Activated B cell treated with CpG ODN at 0.5 μM for 24 hours (primary cell): ENCODE measurements around the gene PTER. TPM values are rescaled to one million over a fixed set of nuclear protein-coding genes. Genes with fewer than 3 reads are reported as not detected.

Source experiments
- ATAC-seq: fragments of 200-7000 bp; cut with Tn5 transposase; one replicate; pipeline ENCODE4 v1.10.0; 2021; ENCODE audit warnings: low read depth, mild to moderate bottlenecking, moderate library complexity
- CTCF ChIA-PET: fragments of 350-600 bp; sonication (Branson Sonifier 250); formaldehyde crosslinking; loops from one replicate; lab custom pipeline; 2021; ENCODE audit warnings: antibody characterized with exemption; lab: Charles Lee
- POLR2A ChIA-PET: fragments of 350-600 bp; sonication (Branson Sonifier 250); formaldehyde crosslinking; loops from one replicate; lab custom pipeline; 2021; ENCODE audit warnings: antibody characterized with exemption; lab: Charles Lee
- DNase-seq: peaks from one replicate; pipeline ENCODE4 v3.0.0; 2022
- H3K27ac Mint-ChIP-seq: one replicate; pipeline ENCODE4 v1.8.0; 2020; ENCODE audit warnings: mixed read lengths
- H3K27me3 Mint-ChIP-seq: one replicate; pipeline ENCODE4 v1.8.0; 2021; ENCODE audit warnings: mixed read lengths
- H3K36me3 Mint-ChIP-seq: one replicate; pipeline ENCODE4 v1.8.0; 2021; ENCODE audit warnings: low read depth, mixed read lengths
- H3K4me1 Mint-ChIP-seq: one replicate; pipeline ENCODE4 v1.8.0; 2021; ENCODE audit warnings: mixed read lengths
- H3K4me3 Mint-ChIP-seq: one replicate; pipeline ENCODE4 v1.8.0; 2020; ENCODE audit warnings: mild to moderate bottlenecking, mixed read lengths
- H3K9me3 Mint-ChIP-seq: one replicate; pipeline ENCODE4 v1.8.0; 2020; ENCODE audit warnings: mixed read lengths
- intact Hi-C: fragments of 100-400 bp; cut with micrococcal nuclease; formaldehyde crosslinking; loops from one replicate; pipeline ENCODE4 v1.15.1; 2024
- total RNA-seq: library from RNA; stranded (reverse); gene quantifications from 2 replicates; pipeline ENCODE4 v1.2.3, GENCODE V29; 2022
- TF ChIP-seq, protein P1 (sequence below): fragments of 200-600 bp; IDR thresholded peaks from one replicate; pipeline ENCODE4 v1.8.0; 2022; ENCODE audit warnings: antibody characterized with exemption, mild to moderate bottlenecking

The PTER gene
- total RNA-seq, 1 donor from 2014 or later = 14.9 TPM

- ChIA-PET CTCF (no interaction called here), POLR2A (no interaction called here)
- no peak for ATAC-seq
Observed at GRCh38 chr10:16466001-16466400, 29.2 kb downstream of the PTER start.

GRCh38 chr10:16470747-16471146 is 33.9 kb downstream of the PTER start:
- H3K27me3 Mint-ChIP-seq = no peaks in the 10 kb centered on the region
- TF ChIP-seq, protein P1, sequence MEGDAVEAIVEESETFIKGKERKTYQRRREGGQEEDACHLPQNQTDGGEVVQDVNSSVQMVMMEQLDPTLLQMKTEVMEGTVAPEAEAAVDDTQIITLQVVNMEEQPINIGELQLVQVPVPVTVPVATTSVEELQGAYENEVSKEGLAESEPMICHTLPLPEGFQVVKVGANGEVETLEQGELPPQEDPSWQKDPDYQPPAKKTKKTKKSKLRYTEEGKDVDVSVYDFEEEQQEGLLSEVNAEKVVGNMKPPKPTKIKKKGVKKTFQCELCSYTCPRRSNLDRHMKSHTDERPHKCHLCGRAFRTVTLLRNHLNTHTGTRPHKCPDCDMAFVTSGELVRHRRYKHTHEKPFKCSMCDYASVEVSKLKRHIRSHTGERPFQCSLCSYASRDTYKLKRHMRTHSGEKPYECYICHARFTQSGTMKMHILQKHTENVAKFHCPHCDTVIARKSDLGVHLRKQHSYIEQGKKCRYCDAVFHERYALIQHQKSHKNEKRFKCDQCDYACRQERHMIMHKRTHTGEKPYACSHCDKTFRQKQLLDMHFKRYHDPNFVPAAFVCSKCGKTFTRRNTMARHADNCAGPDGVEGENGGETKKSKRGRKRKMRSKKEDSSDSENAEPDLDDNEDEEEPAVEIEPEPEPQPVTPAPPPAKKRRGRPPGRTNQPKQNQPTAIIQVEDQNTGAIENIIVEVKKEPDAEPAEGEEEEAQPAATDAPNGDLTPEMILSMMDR = no peak
- H3K4me3 Mint-ChIP-seq = no peak overlapping the region
- no peaks in the 10 kb centered on the region for H3K9me3 Mint-ChIP-seq
- H3K27ac Mint-ChIP-seq = no peak overlapping the region
- DNase-seq = no peak
- peaks cover 10% of the 10 kb centered on the region for H3K4me1 Mint-ChIP-seq
- peaks cover 18% of the 10 kb centered on the region for H3K36me3 Mint-ChIP-seq
- ChIA-PET CTCF (no interaction called here), POLR2A (no interaction called here)
- ATAC-seq = no peak
- intact Hi-C loops = no loop called here

More at GRCh38 chr10:16466001-16466400, 29.2 kb downstream of the PTER start:
- intact Hi-C loops = no loop called here
- no peak for DNase-seq
- Mint-ChIP-seq H3K9me3 (no peaks in the 10 kb centered on the region), H3K4me1 (peaks cover 9% of the 10 kb centered on the region), H3K27ac (no peak overlapping the region), H3K36me3 (peaks cover 28% of the 10 kb centered on the region), H3K27me3 (no peaks in the 10 kb centered on the region), H3K4me3 (no peak overlapping the region)
- TF ChIP-seq, protein P1 = no peak

DNA sequence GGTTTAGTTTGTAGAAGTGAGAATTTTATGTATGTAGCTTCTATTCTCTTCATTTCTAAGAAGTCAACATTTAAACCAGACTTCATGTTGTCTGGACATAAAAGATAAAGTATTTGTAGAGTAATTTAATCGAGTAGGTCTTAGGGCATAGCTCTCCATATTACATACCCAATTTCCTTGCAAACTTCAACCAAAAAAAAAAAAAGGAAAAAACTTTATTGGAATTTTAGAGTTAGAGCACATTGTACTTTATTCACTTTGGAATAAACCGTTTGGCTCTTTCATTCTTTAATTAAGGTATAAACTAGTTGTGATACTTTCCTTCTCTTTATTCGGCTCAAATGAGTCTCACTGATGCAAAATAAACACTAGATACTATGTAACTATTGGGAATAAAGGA is 36.0 kb downstream of the PTER start:
- TF ChIP-seq, protein P1 = no peak
- Mint-ChIP-seq H3K4me1 (peaks cover 10% of the 10 kb centered on the region), H3K4me3 (no peak overlapping the region), H3K27me3 (no peaks in the 10 kb centered on the region), H3K27ac (no peak overlapping the region), H3K9me3 (no peaks in the 10 kb centered on the region), H3K36me3 (peaks cover 19% of the 10 kb centered on the region)
- intact Hi-C loops = no loop called here
- DNase-seq (no peak), ATAC-seq (no peak)
- CTCF ChIA-PET = no interaction called here
- POLR2A ChIA-PET = no interaction called here

GRCh38 chr10:16477757-16478156 is 40.9 kb downstream of the PTER start:
- no peak for DNase-seq
- H3K27me3 Mint-ChIP-seq = no peaks in the 10 kb centered on the region

DNA sequence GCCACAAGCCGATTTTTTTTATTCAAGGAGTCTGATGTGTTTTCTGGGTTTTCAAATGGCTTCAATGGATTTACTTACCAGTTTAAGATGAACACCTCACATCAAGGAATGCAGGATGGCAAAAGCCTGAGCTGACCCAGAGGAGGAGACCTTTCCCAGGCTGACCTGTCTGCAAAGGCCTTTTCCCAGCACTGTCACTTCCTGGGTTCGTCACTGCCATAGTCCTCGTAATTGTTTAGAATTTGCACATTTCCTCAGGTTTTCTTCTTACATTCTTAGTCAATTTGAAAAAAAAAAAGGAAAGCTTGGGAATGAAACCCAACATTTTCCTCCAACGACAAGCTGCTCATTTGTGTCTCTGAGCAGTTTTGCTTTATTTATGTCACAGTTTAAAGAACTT is 42.0 kb downstream of the PTER start:
- POLR2A ChIA-PET = no interaction called here
- TF ChIP-seq, protein P1 = no peak
- peaks cover 13% of the 10 kb centered on the region for H3K36me3 Mint-ChIP-seq
- H3K4me3 Mint-ChIP-seq = no peak overlapping the region
- no peaks in the 10 kb centered on the region for H3K4me1 Mint-ChIP-seq
- H3K9me3 Mint-ChIP-seq = no peaks in the 10 kb centered on the region
- H3K27me3 Mint-ChIP-seq = no peaks in the 10 kb centered on the region
- DNase-seq = no peak
- intact Hi-C loops = no loop called here
- no peak overlapping the region for H3K27ac Mint-ChIP-seq
- ATAC-seq = no peak
- CTCF ChIA-PET = no interaction called here

More at GRCh38 chr10:16477757-16478156, 40.9 kb downstream of the PTER start:
- TF ChIP-seq, protein P1 = no peak
- no peak for ATAC-seq
- no peaks in the 10 kb centered on the region for H3K9me3 Mint-ChIP-seq
- POLR2A ChIA-PET = no interaction called here
- intact Hi-C loops = no loop called here
- CTCF ChIA-PET = no interaction called here
- H3K36me3 Mint-ChIP-seq = peaks cover 13% of the 10 kb centered on the region
- no peak overlapping the region for H3K27ac Mint-ChIP-seq
- no peaks in the 10 kb centered on the region for H3K4me1 Mint-ChIP-seq
- H3K4me3 Mint-ChIP-seq = no peak overlapping the region
